GM12878 (cell line): ENCODE measurements around the gene GCK. TPM values are rescaled to one million over a fixed set of nuclear protein-coding genes. Genes with fewer than 3 reads are reported as not detected.
A peak's percentile ranks its signal among the peaks of the same experiment; 100 is the strongest.

Experiments
- ATAC-seq: fragments of 200-7000 bp; cut with Tn5 transposase; 3 replicates; pipeline ENCODE4 v1.9.1; 2020; ENCODE audit warnings: mild to moderate bottlenecking, moderate library complexity
- BruUV-seq: library from RNA; stranded (reverse); fragments of 400-500 nt; replicated peaks from 2 replicates; lab custom pipeline; 2021; lab: Mats Ljungman, UMichigan
- CTCF ChIA-PET: fragments of 300-600 bp; sonication (Branson Sonifier 250); formaldehyde crosslinking; extraction: SDS; loops from one replicate; lab custom pipeline; 2021; ENCODE audit warnings: inconsistent platforms; lab: Yijun Ruan, JAX
- POLR2A ChIA-PET: fragments of 350-600 bp; formaldehyde crosslinking; extraction: SDS; loops from one replicate; lab custom pipeline; 2021; ENCODE audit warnings: inconsistent platforms; lab: Charles Lee
- RAD21 ChIA-PET: fragments of 300-600 bp; sonication (Branson Sonifier 250); formaldehyde crosslinking; loops from one replicate; lab custom pipeline; 2023; ENCODE audit warnings: antibody characterized with exemption; ENCODE audit not compliant: unreplicated experiment; lab: Charles Lee
- SMC1A ChIA-PET: fragments of 300-600 bp; sonication (Branson Sonifier 250); formaldehyde crosslinking; loops from one replicate; lab custom pipeline; 2023; ENCODE audit not compliant: unreplicated experiment, uncharacterized antibody; lab: Charles Lee
- DNase-seq: peaks from one replicate; pipeline ENCODE4 v3.0.0-alpha.2; 2011; ENCODE audit warnings: low read depth, low spot score
- FAIRE-seq: peaks from 3 replicates; lab custom pipeline; 2011; peaks lifted over from hg19 to GRCh38; lab: Jason Lieb, UNC
- H2AFZ ChIP-seq: 2 replicates; pipeline ENCODE4 v1.6.0; 2011; ENCODE audit warnings: low read depth, low read length, control low read depth; ENCODE audit not compliant: control insufficient read depth
- H3K27ac ChIP-seq: 2 replicates; pipeline ENCODE4 v1.5.1; 2011; ENCODE audit warnings: control low read depth; ENCODE audit not compliant: control insufficient read depth, insufficient read depth
- H3K27me3 ChIP-seq, 2 experiments: replicated peaks in 1 of 2; 2 replicates each; pipeline versions ENCODE4 v1.6.0 to v1.6.1; 2011; ENCODE audit warnings: low read length in 1 of 2; ENCODE audit not compliant: control insufficient read depth in 2 of 2, insufficient read depth in 2 of 2
- H3K36me3 ChIP-seq, 2 experiments: 2 replicates each; pipeline ENCODE4 v1.5.1; 2011; ENCODE audit warnings: low read length in 1 of 2; ENCODE audit not compliant: control insufficient read depth in 2 of 2, insufficient read depth in 2 of 2
- H3K4me1 ChIP-seq: 2 replicates; pipeline ENCODE4 v1.6.1; 2011; ENCODE audit warnings: mild to moderate bottlenecking, low read length, moderate library complexity, mixed read lengths; ENCODE audit not compliant: control insufficient read depth, insufficient read depth
- H3K4me2 ChIP-seq: 2 replicates; pipeline ENCODE4 v1.6.0; 2011; ENCODE audit warnings: control low read depth; ENCODE audit not compliant: control insufficient read depth, insufficient read depth
- H3K4me3 ChIP-seq: fragments of 200-600 bp; sonication (generic); 2 replicates; pipeline ENCODE4 v1.5.1; 2016
- H3K79me2 ChIP-seq: 2 replicates; pipeline ENCODE4 v1.6.0; 2011; ENCODE audit warnings: low read length; ENCODE audit not compliant: control insufficient read depth, insufficient read depth
- H3K9ac ChIP-seq: 2 replicates; pipeline ENCODE4 v1.8.0; 2011; ENCODE audit warnings: low read length, control low read depth, mixed read lengths; ENCODE audit not compliant: control insufficient read depth, insufficient read depth
- H3K9me3 ChIP-seq: replicated peaks from 3 replicates; pipeline ENCODE4 v1.5.1; 2011; ENCODE audit warnings: mild to moderate bottlenecking, low read length; ENCODE audit not compliant: control insufficient read depth, insufficient read depth
- H4K20me1 ChIP-seq: 2 replicates; pipeline ENCODE4 v1.6.0; 2011; ENCODE audit not compliant: control insufficient read depth, insufficient read depth
- ATF2 ChIP-seq: IDR thresholded peaks from 2 replicates; pipeline ENCODE4 v1.6.1; 2012; ENCODE audit warnings: low read length, inconsistent platforms
- BCL11A ChIP-seq: IDR thresholded peaks from 2 replicates; pipeline ENCODE4 v1.6.1; 2011; ENCODE audit warnings: low read depth, low read length
- HSF1 ChIP-seq: fragments of 150-350 bp; IDR thresholded peaks from 2 replicates; pipeline ENCODE4 v1.6.1; 2014; ENCODE audit warnings: mild to moderate bottlenecking, low read depth, low read length
- PML ChIP-seq: IDR thresholded peaks from 2 replicates; pipeline ENCODE4 v1.6.1; 2012; ENCODE audit warnings: low read length, inconsistent platforms
- POLR2A ChIP-seq: IDR thresholded peaks from 2 replicates; pipeline ENCODE4 v1.6.1; 2011; ENCODE audit warnings: low read depth, mild to moderate bottlenecking, low read length
- RAD21 ChIP-seq: IDR thresholded peaks from 2 replicates; pipeline ENCODE4 v1.6.1; 2011; ENCODE audit warnings: mild to moderate bottlenecking, low read depth, low read length, moderate library complexity; ENCODE audit not compliant: insufficient read depth
- SMARCA5 ChIP-seq: fragments of 450-650 bp; IDR thresholded peaks from 2 replicates; pipeline ENCODE4 v1.6.1; 2017; ENCODE audit warnings: mild to moderate bottlenecking
- ZBED1 ChIP-seq: IDR thresholded peaks from 2 replicates; pipeline ENCODE4 v1.6.1; 2016; ENCODE audit warnings: borderline replicate concordance
- WGBS: methylation state at CpG from one replicate; pipeline ENCODE4 v1.1.6; 2016; ENCODE audit warnings: low lambda C conversion rate; ENCODE audit not compliant: insufficient replicate concordance, insufficient coverage; ENCODE audit errors: missing lambda C conversion rate; 5-methylcytosine and 5-hydroxymethylcytosine counted together
- in situ Hi-C: fragments of 300-500 bp; cut with MboI; formaldehyde crosslinking; loops from 9 replicates; pipeline ENCODE4 v1.14.3; 2018; ENCODE audit warnings: mixed read lengths
- intact Hi-C: fragments of 100-400 bp; cut with micrococcal nuclease; formaldehyde crosslinking; loops from one replicate; pipeline ENCODE4 v1.14.2; 2022; ENCODE audit not compliant: unreplicated experiment
- polyA plus RNA-seq, 11 experiments: library from polyadenylated mRNA; depleted of rRNA in 4 of 11; unstranded in 6 of 11; stranded (reverse) in 5 of 11; fragments of >200 nt; fragmentation: Nextera tagmentation in 4 of 11; fragmentation: Illumina TruSeq in 1 of 11; extraction: Ambion mirVana in 4 of 11; extraction: Trizol in 1 of 11; gene quantifications; 1 replicate in 1 of 11; 2 replicates in 10 of 11; pipeline versions ENCODE4 v1.2.1 to v1.2.3, GENCODE V29; 2011 to 2016; ENCODE audit warnings: inconsistent platforms in 2 of 11, missing spikeins in 2 of 11, low read depth in 1 of 11
- total RNA-seq, 4 experiments: library from RNA; depleted of rRNA in 3 of 4; stranded (reverse); fragments of >200 nt in 3 of 4; fragmentation: Illumina TruSeq in 1 of 4; extraction: Trizol in 1 of 4; gene quantifications; 2 replicates each; pipeline versions ENCODE4 v1.2.1 to v1.2.3, GENCODE V29; 2013 to 2021
- TF ChIP-seq, protein P1 (sequence below): IDR thresholded peaks from 2 replicates; pipeline ENCODE4 v1.6.1; 2012; ENCODE audit warnings: improper control_type of control experiment, low read depth, low read length; ENCODE audit not compliant: insufficient replicate concordance
- TF ChIP-seq, protein P2 (sequence below): fragments of 450-650 bp; formaldehyde crosslinking; IDR thresholded peaks from 2 replicates; pipeline ENCODE4 v1.5.0; 2022; ENCODE audit warnings: mild to moderate bottlenecking, missing genetic modification characterization

GCK gene
- total and polyA plus RNA-seq, 10 of the 15 experiments (the other 5 are each of a cell fraction or from before 2014, with no cell fraction given): 0.06 to 0.16 TPM; not detected in 8

- no peak overlapping the region for H3K4me3 ChIP-seq
- no peak overlapping the region for H2AFZ ChIP-seq
- no peaks in the 10 kb centered on the region for H3K27me3 ChIP-seq
- ATAC-seq (peak; percentile 42), DNase-seq (no peak), FAIRE-seq (no peak)
- no peaks in the 10 kb centered on the region for H3K79me2 ChIP-seq
- ChIA-PET RAD21 (no interaction called here), SMC1A (no interaction called here), CTCF (no interaction called here), POLR2A (no interaction called here)
- H3K36me3 ChIP-seq: no peaks in the 10 kb centered on the region
- H3K27ac ChIP-seq: no peak overlapping the region
- WGBS: 56% methylated on average over 40 of the region's 65 CpGs
- in situ Hi-C loops: no loop called here
- intact Hi-C loops: no loop called here
- H3K4me2 ChIP-seq: no peak overlapping the region
- H4K20me1 ChIP-seq: no peaks in the 10 kb centered on the region
- no TSS peak for BruUV-seq
- H3K4me1 ChIP-seq: peaks cover 5% of the 10 kb centered on the region
- no peak overlapping the region for H3K9ac ChIP-seq
- H3K9me3 ChIP-seq: no peaks in the 10 kb centered on the region
- TF ChIP-seq, protein P1, sequence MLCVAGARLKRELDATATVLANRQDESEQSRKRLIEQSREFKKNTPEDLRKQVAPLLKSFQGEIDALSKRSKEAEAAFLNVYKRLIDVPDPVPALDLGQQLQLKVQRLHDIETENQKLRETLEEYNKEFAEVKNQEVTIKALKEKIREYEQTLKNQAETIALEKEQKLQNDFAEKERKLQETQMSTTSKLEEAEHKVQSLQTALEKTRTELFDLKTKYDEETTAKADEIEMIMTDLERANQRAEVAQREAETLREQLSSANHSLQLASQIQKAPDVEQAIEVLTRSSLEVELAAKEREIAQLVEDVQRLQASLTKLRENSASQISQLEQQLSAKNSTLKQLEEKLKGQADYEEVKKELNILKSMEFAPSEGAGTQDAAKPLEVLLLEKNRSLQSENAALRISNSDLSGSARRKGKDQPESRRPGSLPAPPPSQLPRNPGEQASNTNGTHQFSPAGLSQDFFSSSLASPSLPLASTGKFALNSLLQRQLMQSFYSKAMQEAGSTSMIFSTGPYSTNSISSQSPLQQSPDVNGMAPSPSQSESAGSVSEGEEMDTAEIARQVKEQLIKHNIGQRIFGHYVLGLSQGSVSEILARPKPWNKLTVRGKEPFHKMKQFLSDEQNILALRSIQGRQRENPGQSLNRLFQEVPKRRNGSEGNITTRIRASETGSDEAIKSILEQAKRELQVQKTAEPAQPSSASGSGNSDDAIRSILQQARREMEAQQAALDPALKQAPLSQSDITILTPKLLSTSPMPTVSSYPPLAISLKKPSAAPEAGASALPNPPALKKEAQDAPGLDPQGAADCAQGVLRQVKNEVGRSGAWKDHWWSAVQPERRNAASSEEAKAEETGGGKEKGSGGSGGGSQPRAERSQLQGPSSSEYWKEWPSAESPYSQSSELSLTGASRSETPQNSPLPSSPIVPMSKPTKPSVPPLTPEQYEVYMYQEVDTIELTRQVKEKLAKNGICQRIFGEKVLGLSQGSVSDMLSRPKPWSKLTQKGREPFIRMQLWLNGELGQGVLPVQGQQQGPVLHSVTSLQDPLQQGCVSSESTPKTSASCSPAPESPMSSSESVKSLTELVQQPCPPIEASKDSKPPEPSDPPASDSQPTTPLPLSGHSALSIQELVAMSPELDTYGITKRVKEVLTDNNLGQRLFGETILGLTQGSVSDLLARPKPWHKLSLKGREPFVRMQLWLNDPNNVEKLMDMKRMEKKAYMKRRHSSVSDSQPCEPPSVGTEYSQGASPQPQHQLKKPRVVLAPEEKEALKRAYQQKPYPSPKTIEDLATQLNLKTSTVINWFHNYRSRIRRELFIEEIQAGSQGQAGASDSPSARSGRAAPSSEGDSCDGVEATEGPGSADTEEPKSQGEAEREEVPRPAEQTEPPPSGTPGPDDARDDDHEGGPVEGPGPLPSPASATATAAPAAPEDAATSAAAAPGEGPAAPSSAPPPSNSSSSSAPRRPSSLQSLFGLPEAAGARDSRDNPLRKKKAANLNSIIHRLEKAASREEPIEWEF: no peak
- TF ChIP-seq, protein P2, sequence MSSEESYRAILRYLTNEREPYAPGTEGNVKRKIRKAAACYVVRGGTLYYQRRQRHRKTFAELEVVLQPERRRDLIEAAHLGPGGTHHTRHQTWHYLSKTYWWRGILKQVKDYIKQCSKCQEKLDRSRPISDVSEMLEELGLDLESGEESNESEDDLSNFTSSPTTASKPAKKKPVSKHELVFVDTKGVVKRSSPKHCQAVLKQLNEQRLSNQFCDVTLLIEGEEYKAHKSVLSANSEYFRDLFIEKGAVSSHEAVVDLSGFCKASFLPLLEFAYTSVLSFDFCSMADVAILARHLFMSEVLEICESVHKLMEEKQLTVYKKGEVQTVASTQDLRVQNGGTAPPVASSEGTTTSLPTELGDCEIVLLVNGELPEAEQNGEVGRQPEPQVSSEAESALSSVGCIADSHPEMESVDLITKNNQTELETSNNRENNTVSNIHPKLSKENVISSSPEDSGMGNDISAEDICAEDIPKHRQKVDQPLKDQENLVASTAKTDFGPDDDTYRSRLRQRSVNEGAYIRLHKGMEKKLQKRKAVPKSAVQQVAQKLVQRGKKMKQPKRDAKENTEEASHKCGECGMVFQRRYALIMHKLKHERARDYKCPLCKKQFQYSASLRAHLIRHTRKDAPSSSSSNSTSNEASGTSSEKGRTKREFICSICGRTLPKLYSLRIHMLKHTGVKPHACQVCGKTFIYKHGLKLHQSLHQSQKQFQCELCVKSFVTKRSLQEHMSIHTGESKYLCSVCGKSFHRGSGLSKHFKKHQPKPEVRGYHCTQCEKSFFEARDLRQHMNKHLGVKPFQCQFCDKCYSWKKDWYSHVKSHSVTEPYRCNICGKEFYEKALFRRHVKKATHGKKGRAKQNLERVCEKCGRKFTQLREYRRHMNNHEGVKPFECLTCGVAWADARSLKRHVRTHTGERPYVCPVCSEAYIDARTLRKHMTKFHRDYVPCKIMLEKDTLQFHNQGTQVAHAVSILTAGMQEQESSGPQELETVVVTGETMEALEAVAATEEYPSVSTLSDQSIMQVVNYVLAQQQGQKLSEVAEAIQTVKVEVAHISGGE (CRISPR knock-in tag): no peak
- no peak for TF ChIP-seq ATF2
- TF ChIP-seq BCL11A: no peak
- no peak for TF ChIP-seq ZBED1
- TF ChIP-seq RAD21: no peak
- no peak for TF ChIP-seq POLR2A
- TF ChIP-seq HSF1: no peak
- TF ChIP-seq SMARCA5: no peak
- TF ChIP-seq PML: no peak
Measured at GRCh38 chr7:44145969-44146911, 43.0 kb downstream of the GCK start.
